Upper lobe of right lung (tissue), 1 donor: Measurements from ENCODE around the gene CHST11. TPM values are rescaled to one million over a fixed set of nuclear protein-coding genes. Genes with fewer than 3 reads are reported as not detected.

Experiments used
- ATAC-seq: fragments of 200-7000 bp; cut with Tn5 transposase; one replicate; pipeline ENCODE4 v1.9.1; 2020; ENCODE audit warnings: mild to moderate bottlenecking, moderate library complexity
- DNase-seq: peaks from one replicate; pipeline ENCODE4 v3.0.0-alpha.2; 2020
- H3K27ac ChIP-seq: fragments of 200-600 bp; one replicate; pipeline ENCODE4 v1.8.0; 2022
- H3K27me3 ChIP-seq: fragments of 200-600 bp; one replicate; pipeline ENCODE4 v1.8.0; 2022; ENCODE audit warnings: mild to moderate bottlenecking
- H3K36me3 ChIP-seq: fragments of 200-600 bp; one replicate; pipeline ENCODE4 v1.8.0; 2022
- H3K4me1 ChIP-seq: fragments of 200-600 bp; one replicate; pipeline ENCODE4 v1.8.0; 2022
- H3K4me3 ChIP-seq: fragments of 200-600 bp; one replicate; pipeline ENCODE4 v1.8.0; 2022; ENCODE audit warnings: mild to moderate bottlenecking
- H3K9me3 ChIP-seq: fragments of 200-600 bp; one replicate; pipeline ENCODE4 v1.8.0; 2022
- CTCF ChIP-seq: fragments of 200-600 bp; IDR thresholded peaks from one replicate; pipeline ENCODE4 v1.8.0; 2022; ENCODE audit warnings: antibody characterized with exemption
- intact Hi-C: fragments of 100-400 bp; cut with DNase I; formaldehyde crosslinking; loops from one replicate; pipeline ENCODE4 v1.11.0; 2022
- total RNA-seq: library from RNA; stranded (reverse); fragmentation: NEBNext Ultra II Directional; extraction: Animal tissue kit (Norgen Biotek cat#: 25700); gene quantifications from one replicate; pipeline ENCODE4 v1.2.1, GENCODE V29; 2021
- donor health status: DM: no; HTN: yes; CAD: no; lungs with severe emphysema.

Gene CHST11
- total RNA-seq, 1 donor from 2014 or later: 56.6 TPM

DNA sequence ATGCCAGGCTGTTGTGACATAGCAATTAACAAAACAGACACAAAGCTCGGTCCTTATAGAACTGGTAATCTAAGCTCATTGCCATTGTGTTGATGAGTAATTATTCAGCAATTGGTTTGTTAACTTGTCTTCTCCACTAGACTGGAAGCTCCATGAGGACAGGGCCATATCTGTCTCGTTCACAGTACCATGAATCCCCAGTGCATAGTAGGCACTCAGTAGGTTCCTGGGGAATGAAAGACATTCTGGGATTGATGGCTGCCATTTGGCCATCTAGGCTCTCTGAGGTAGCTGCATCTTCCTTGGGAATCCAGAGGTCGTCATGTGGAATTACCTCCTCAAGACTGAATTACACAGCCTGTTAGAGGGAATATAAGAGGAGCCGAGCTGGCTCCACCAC lies 177.3 kb downstream of the CHST11 start:
- Histone ChIP-seq H3K4me1 (peaks cover 5% of the 10 kb centered on the region), H3K4me3 (no peak overlapping the region), H3K36me3 (no peaks in the 10 kb centered on the region), H3K27me3 (no peaks in the 10 kb centered on the region), H3K9me3 (no peaks in the 10 kb centered on the region), H3K27ac (no peak overlapping the region)
- no peak for TF ChIP-seq CTCF
- intact Hi-C loops: no loop called here
- ATAC-seq (no peak), DNase-seq (no peak)

- no peak for DNase-seq
- no peak for ATAC-seq
- no peaks in the 10 kb centered on the region for H3K27me3 ChIP-seq
- no peaks in the 10 kb centered on the region for H3K9me3 ChIP-seq
- no peak overlapping the region for H3K4me3 ChIP-seq
- intact Hi-C loops: no loop called here
- TF ChIP-seq CTCF: no peak
- H3K36me3 ChIP-seq: no peaks in the 10 kb centered on the region
- no peak overlapping the region for H3K27ac ChIP-seq
- peaks cover 5% of the 10 kb centered on the region for H3K4me1 ChIP-seq
These were observed 178.1 kb downstream of the CHST11 start for GRCh38 chr12:104634852-104635251.

DNA sequence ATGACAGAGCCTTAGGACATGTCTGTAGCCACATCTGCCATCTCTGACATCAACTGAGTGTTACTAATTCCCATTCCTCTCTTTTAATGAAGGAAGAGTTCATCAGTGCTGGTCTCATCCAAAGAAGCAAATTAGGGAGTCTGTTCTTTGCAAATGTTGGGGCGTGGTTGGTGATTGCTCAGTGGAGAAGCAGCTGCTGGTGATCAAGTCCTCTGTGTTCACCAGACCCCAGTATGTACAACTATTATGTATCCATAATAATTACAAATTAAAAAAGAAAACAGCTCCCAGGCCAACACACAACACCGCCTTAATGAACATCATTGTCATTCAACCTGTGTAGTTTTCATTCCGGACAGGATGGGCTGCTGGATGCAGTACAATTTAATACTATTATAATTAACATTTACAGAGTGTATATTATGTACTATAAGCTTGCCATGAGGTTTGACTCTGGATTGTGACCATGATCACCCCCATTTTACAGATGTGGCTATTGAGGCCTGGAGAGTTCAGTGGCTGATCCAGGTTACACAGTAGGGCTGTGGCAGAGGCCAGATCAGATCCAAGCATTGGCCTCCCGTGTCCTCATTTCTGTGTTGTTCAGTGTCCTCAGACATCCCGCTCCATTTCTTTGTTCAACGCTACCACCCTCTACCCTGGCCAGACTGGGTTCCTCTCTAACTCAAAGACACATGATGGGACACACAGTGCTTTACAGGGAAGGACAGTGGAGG lies 179.0 kb downstream of the CHST11 start:
- H3K36me3 ChIP-seq: no peaks in the 10 kb centered on the region
- ATAC-seq (no peak), DNase-seq (no peak)
- H3K4me3 ChIP-seq: no peak overlapping the region
- H3K4me1 ChIP-seq: peaks cover 5% of the 10 kb centered on the region
- no peaks in the 10 kb centered on the region for H3K27me3 ChIP-seq
- intact Hi-C loops: no loop called here
- no peaks in the 10 kb centered on the region for H3K9me3 ChIP-seq
- H3K27ac ChIP-seq: no peak overlapping the region
- no peak for TF ChIP-seq CTCF

GRCh38 chr12:104636496-104636895 lies 179.7 kb downstream of the CHST11 start:
- peaks cover 5% of the 10 kb centered on the region for H3K4me1 ChIP-seq
- TF ChIP-seq CTCF: no peak
- H3K9me3 ChIP-seq: no peaks in the 10 kb centered on the region
- intact Hi-C loops: no loop called here
- no peak overlapping the region for H3K27ac ChIP-seq
- H3K36me3 ChIP-seq: no peaks in the 10 kb centered on the region
- no peak for DNase-seq
- H3K27me3 ChIP-seq: no peaks in the 10 kb centered on the region
- no peak overlapping the region for H3K4me3 ChIP-seq
- ATAC-seq: no peak

GRCh38 chr12:104637604-104638003 lies 180.9 kb downstream of the CHST11 start:
- H3K9me3 ChIP-seq: no peaks in the 10 kb centered on the region
- peaks cover 3% of the 10 kb centered on the region for H3K4me1 ChIP-seq
- H3K36me3 ChIP-seq: no peaks in the 10 kb centered on the region
- H3K4me3 ChIP-seq: no peak overlapping the region
- DNase-seq (peak; percentile 69), ATAC-seq (peak; percentile 79)
- TF ChIP-seq CTCF: no peak
- intact Hi-C loops: no loop called here
- H3K27ac ChIP-seq: no peak overlapping the region
- no peaks in the 10 kb centered on the region for H3K27me3 ChIP-seq
